ENCODE measurements around the gene GATAD1.

The GATAD1 gene

GRCh38 chr7:92415225-92415624, 32.1 kb upstream of the GATAD1 start:
- Histone ChIP-seq H3K27me3 (peaks cover 5% of the 10 kb centered on the region), H3K4me1 (ENCODE audit: control insufficient read depth in 1 of 2, insufficient read depth in 1 of 2, low read depth in 1 of 2, low read length in 1 of 2) (no peaks in the 10 kb centered on the region), H3K4me3 (ENCODE audit: low read depth in 1 of 2, low read length in 1 of 2) (no peak overlapping the region), H3K27ac (no peak overlapping the region), H3K9me3 (no peaks in the 10 kb centered on the region), H3K36me3 (no peaks in the 10 kb centered on the region)
- TF ChIP-seq, protein P1, sequence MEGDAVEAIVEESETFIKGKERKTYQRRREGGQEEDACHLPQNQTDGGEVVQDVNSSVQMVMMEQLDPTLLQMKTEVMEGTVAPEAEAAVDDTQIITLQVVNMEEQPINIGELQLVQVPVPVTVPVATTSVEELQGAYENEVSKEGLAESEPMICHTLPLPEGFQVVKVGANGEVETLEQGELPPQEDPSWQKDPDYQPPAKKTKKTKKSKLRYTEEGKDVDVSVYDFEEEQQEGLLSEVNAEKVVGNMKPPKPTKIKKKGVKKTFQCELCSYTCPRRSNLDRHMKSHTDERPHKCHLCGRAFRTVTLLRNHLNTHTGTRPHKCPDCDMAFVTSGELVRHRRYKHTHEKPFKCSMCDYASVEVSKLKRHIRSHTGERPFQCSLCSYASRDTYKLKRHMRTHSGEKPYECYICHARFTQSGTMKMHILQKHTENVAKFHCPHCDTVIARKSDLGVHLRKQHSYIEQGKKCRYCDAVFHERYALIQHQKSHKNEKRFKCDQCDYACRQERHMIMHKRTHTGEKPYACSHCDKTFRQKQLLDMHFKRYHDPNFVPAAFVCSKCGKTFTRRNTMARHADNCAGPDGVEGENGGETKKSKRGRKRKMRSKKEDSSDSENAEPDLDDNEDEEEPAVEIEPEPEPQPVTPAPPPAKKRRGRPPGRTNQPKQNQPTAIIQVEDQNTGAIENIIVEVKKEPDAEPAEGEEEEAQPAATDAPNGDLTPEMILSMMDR (IDR thresholded peaks at IDR 0.05) = no peak

DNA sequence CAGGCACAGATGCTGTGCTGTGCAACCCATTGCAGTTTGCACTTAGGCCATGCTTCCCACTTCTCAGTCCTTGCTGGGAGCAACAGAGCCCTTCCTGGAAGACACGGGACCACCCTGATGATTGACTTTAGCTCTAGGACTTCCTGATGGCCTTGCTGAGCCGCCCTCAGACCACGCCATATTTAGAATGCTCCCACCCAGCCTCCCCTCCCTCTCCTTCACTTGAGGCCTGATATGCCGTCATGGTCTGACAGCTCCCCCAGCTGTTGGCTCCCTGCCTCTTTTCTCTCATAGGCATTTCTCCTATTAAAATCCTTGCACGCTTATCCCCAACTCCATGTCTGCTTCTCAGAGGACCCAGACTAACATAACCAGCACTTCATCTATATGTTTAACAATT, 29.4 kb upstream of the GATAD1 start:
- Histone ChIP-seq H3K27ac (no peak overlapping the region), H3K4me1 (ENCODE audit: control insufficient read depth in 1 of 2, insufficient read depth in 1 of 2, low read depth in 1 of 2, low read length in 1 of 2) (peaks cover 9% of the 10 kb centered on the region in 2 experiments), H3K4me3 (ENCODE audit: low read depth in 1 of 2, low read length in 1 of 2) (no peak overlapping the region), H3K9me3 (no peaks in the 10 kb centered on the region), H3K27me3 (no peaks in the 10 kb centered on the region), H3K36me3 (no peaks in the 10 kb centered on the region)
- TF ChIP-seq, protein P1 (IDR thresholded peaks at IDR 0.05) = no peak

GRCh38 chr7:92421676-92422435, 25.4 kb upstream of the GATAD1 start:
- H3K9me3 ChIP-seq = no peaks in the 10 kb centered on the region
- no peaks in the 10 kb centered on the region for H3K36me3 ChIP-seq
- H3K4me3 ChIP-seq (ENCODE audit: low read depth in 1 of 2, low read length in 1 of 2) = no peak overlapping the region
- no peak overlapping the region for H3K27ac ChIP-seq
- H3K4me1 ChIP-seq (ENCODE audit: control insufficient read depth in 1 of 2, insufficient read depth in 1 of 2, low read depth in 1 of 2, low read length in 1 of 2) = peaks cover 21 to 28% of the 10 kb centered on the region in 2 experiments
- peaks cover 16% of the 10 kb centered on the region for H3K27me3 ChIP-seq
- TF ChIP-seq, protein P1 (IDR thresholded peaks at IDR 0.05) = no peak

- no peaks in the 10 kb centered on the region for H3K9me3 ChIP-seq
- H3K4me1 ChIP-seq (ENCODE audit: control insufficient read depth in 1 of 2, insufficient read depth in 1 of 2, low read depth in 1 of 2, low read length in 1 of 2) = peaks cover 21 to 28% of the 10 kb centered on the region in 2 experiments
- peaks cover 16% of the 10 kb centered on the region for H3K27me3 ChIP-seq
- no peak overlapping the region for H3K27ac ChIP-seq
- no peaks in the 10 kb centered on the region for H3K36me3 ChIP-seq
- H3K4me3 ChIP-seq (ENCODE audit: low read depth in 1 of 2, low read length in 1 of 2) = no peak overlapping the region
- TF ChIP-seq, protein P1 (IDR thresholded peaks at IDR 0.05) = no peak
Observed at GRCh38 chr7:92422926-92423325, 24.4 kb upstream of the GATAD1 start.

- H3K27ac ChIP-seq = no peak overlapping the region
- TF ChIP-seq, protein P1 (IDR thresholded peaks at IDR 0.05) = no peak
- H3K9me3 ChIP-seq = no peaks in the 10 kb centered on the region
- peaks cover 16% of the 10 kb centered on the region for H3K27me3 ChIP-seq
- H3K36me3 ChIP-seq = no peaks in the 10 kb centered on the region
- no peak overlapping the region for H3K4me3 ChIP-seq (ENCODE audit: low read depth in 1 of 2, low read length in 1 of 2)
- peaks cover 21 to 28% of the 10 kb centered on the region in 2 experiments for H3K4me1 ChIP-seq (ENCODE audit: control insufficient read depth in 1 of 2, insufficient read depth in 1 of 2, low read depth in 1 of 2, low read length in 1 of 2)
Observed at GRCh38 chr7:92423710-92424131, 23.6 kb upstream of the GATAD1 start.

Data from neutrophil (primary cell).